NB4 (cell line): ENCODE measurements around the gene PHACTR3.

Source experiments
- POLR2A ChIP-seq: IDR thresholded peaks from 2 replicates; pipeline ENCODE4 v1.6.1; 2011; ENCODE audit warnings: mild to moderate bottlenecking; ENCODE audit not compliant: insufficient read length; ENCODE audit errors: extremely low read depth
- TF ChIP-seq, protein P1 (sequence below): IDR thresholded peaks from one replicate; pipeline ENCODE4 v1.5.1; 2012; ENCODE audit warnings: low read depth, low read length

DNA sequence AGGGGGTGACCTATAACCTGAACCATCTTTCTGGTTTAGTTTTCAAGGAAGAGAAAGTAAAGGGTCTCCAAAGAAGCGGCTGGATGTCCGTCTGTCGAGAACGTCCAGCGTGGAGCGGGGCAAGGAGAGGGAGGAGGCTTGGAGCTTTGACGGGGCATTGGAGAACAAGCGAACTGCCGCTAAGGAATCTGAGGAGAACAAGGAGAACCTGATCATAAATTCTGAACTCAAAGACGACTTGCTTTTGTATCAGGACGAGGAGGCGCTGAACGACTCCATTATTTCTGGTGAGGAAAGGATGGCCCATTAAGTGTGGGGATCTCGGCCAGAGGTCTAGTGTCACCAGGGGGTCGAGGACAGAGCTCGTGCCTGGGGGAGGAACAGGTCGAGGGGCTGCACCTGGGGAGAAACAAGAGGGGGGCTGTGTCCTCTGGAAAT is 169.9 kb downstream of the PHACTR3 start:
- no peak for TF ChIP-seq POLR2A
- TF ChIP-seq, protein P1, sequence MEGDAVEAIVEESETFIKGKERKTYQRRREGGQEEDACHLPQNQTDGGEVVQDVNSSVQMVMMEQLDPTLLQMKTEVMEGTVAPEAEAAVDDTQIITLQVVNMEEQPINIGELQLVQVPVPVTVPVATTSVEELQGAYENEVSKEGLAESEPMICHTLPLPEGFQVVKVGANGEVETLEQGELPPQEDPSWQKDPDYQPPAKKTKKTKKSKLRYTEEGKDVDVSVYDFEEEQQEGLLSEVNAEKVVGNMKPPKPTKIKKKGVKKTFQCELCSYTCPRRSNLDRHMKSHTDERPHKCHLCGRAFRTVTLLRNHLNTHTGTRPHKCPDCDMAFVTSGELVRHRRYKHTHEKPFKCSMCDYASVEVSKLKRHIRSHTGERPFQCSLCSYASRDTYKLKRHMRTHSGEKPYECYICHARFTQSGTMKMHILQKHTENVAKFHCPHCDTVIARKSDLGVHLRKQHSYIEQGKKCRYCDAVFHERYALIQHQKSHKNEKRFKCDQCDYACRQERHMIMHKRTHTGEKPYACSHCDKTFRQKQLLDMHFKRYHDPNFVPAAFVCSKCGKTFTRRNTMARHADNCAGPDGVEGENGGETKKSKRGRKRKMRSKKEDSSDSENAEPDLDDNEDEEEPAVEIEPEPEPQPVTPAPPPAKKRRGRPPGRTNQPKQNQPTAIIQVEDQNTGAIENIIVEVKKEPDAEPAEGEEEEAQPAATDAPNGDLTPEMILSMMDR, result no peak
